CD14-positive monocyte (primary cell): ENCODE results near the gene GADD45GIP1. TPM values are rescaled to one million over a fixed set of nuclear protein-coding genes. Genes with fewer than 3 reads are reported as not detected.

Experiments
- DNase-seq, 3 donors: peaks; one replicate each; pipeline ENCODE4 v3.0.0-alpha.2; 2011 to 2022
- H2AFZ ChIP-seq: 2 replicates; pipeline ENCODE4 v1.6.0; 2012; ENCODE audit warnings: mild to moderate bottlenecking, low read depth, low read length, inconsistent platforms; ENCODE audit not compliant: insufficient read depth, poor library complexity, severe bottlenecking
- H3K27ac ChIP-seq, 2 donors: 1 replicate in 1 of 2; 2 replicates in 1 of 2; pipeline ENCODE4 v1.5.1; 2012 to 2013; ENCODE audit warnings: low read length in 2 of 2, control low read depth in 1 of 2, inconsistent platforms in 1 of 2, low read depth in 1 of 2, mild to moderate bottlenecking in 1 of 2
- H3K27me3 ChIP-seq, 2 donors: one replicate each; pipeline versions ENCODE4 v1.6.0 to v1.6.1; 2011 to 2013; ENCODE audit warnings: low read length in 2 of 2; ENCODE audit not compliant: control insufficient read depth in 2 of 2, insufficient read depth in 2 of 2
- H3K36me3 ChIP-seq, 2 donors: replicated peaks in 1 of 2; 1 replicate in 1 of 2; 2 replicates in 1 of 2; pipeline versions ENCODE4 v1.5.1 to v1.6.1; 2012 to 2013; ENCODE audit warnings: low read length in 2 of 2, control low read depth in 1 of 2, inconsistent platforms in 1 of 2, mild to moderate bottlenecking in 1 of 2; ENCODE audit not compliant: insufficient read depth in 2 of 2, control insufficient read depth in 1 of 2
- H3K4me1 ChIP-seq, 2 donors: 1 replicate in 1 of 2; 2 replicates in 1 of 2; pipeline versions ENCODE4 v1.5.1 to v1.6.1; 2012 to 2013; ENCODE audit warnings: low read length in 2 of 2, control low read depth in 1 of 2, inconsistent platforms in 1 of 2, mild to moderate bottlenecking in 1 of 2, moderate library complexity in 1 of 2; ENCODE audit not compliant: insufficient read depth in 2 of 2, control insufficient read depth in 1 of 2
- H3K4me2 ChIP-seq: replicated peaks from 2 replicates; pipeline ENCODE3; 2012; ENCODE audit warnings: low read length, moderate library complexity, mild to moderate bottlenecking; ENCODE audit not compliant: poor library complexity, severe bottlenecking; ENCODE audit errors: extremely low read depth
- H3K4me3 ChIP-seq, 3 experiments: fragments of 200-600 bp in 1 of 3; sonication (generic) in 1 of 3; replicated peaks in 1 of 3; 1 replicate in 2 of 3; 2 replicates in 1 of 3; pipeline ENCODE4 v1.5.1; 2011 to 2013; ENCODE audit warnings: low read length in 3 of 3, mild to moderate bottlenecking in 3 of 3, control low read depth in 2 of 3, low read depth in 2 of 3, inconsistent platforms in 1 of 3, moderate library complexity in 1 of 3
- H3K79me2 ChIP-seq: 2 replicates; pipeline ENCODE4 v1.6.0; 2012; ENCODE audit warnings: mild to moderate bottlenecking, control low read depth, inconsistent platforms, low read length, moderate library complexity; ENCODE audit not compliant: insufficient read depth
- H3K9ac ChIP-seq: 2 replicates; pipeline ENCODE4 v1.6.0; 2017; ENCODE audit warnings: low read length, mild to moderate bottlenecking; ENCODE audit not compliant: insufficient read depth, poor library complexity, severe bottlenecking
- H3K9me3 ChIP-seq, 2 donors: replicated peaks in 1 of 2; 1 replicate in 1 of 2; 2 replicates in 1 of 2; pipeline versions ENCODE4 v1.5.1 to v1.6.1; 2012 to 2013; ENCODE audit warnings: low read length in 2 of 2, control low read depth in 1 of 2; ENCODE audit not compliant: control insufficient read depth in 1 of 2, insufficient read depth in 1 of 2
- H4K20me1 ChIP-seq: 2 replicates; pipeline ENCODE4 v1.6.0; 2012; ENCODE audit warnings: mild to moderate bottlenecking, low read length, control low read depth, moderate library complexity; ENCODE audit not compliant: insufficient read depth
- H3K27ac Mint-ChIP-seq, 7 donors: one replicate each; pipeline ENCODE4 v1.8.0; 2020; ENCODE audit warnings: mild to moderate bottlenecking in 7 of 7, mixed read lengths in 7 of 7, moderate library complexity in 6 of 7, inconsistent platforms in 2 of 7
- H3K27me3 Mint-ChIP-seq, 3 donors: one replicate each; pipeline ENCODE4 v1.8.0; 2021 to 2022; ENCODE audit warnings: low read depth in 3 of 3, mild to moderate bottlenecking in 3 of 3, mixed read lengths in 3 of 3, moderate library complexity in 3 of 3, inconsistent platforms in 1 of 3
- H3K36me3 Mint-ChIP-seq, 2 donors: one replicate each; pipeline ENCODE4 v1.8.0; 2020; ENCODE audit warnings: mixed read lengths in 2 of 2, inconsistent platforms in 1 of 2, mild to moderate bottlenecking in 1 of 2
- H3K4me1 Mint-ChIP-seq: one replicate; pipeline ENCODE4 v1.8.0; 2020; ENCODE audit warnings: mild to moderate bottlenecking, mixed read lengths
- H3K4me3 Mint-ChIP-seq, 2 donors: one replicate each; pipeline ENCODE4 v1.8.0; 2020; ENCODE audit warnings: mild to moderate bottlenecking in 2 of 2, mixed read lengths in 2 of 2, moderate library complexity in 1 of 2
- H3K9me3 Mint-ChIP-seq, 7 donors: one replicate each; pipeline ENCODE4 v1.8.0; 2020 to 2022; ENCODE audit warnings: mixed read lengths in 7 of 7, mild to moderate bottlenecking in 6 of 7, moderate library complexity in 6 of 7, inconsistent platforms in 2 of 7
- WGBS: methylation state at CpG from one replicate; pipeline ENCODE4 v1.1.5; 2013; ENCODE audit warnings: missing lambda C conversion rate; ENCODE audit not compliant: insufficient coverage; 5-methylcytosine and 5-hydroxymethylcytosine counted together
- intact Hi-C, 2 donors: fragments of 100-400 bp; cut with micrococcal nuclease; formaldehyde crosslinking; loops; one replicate each; pipeline versions ENCODE4 v1.15.0 to v1.15.1; 2023
- polyA plus RNA-seq, 3 donors: library from polyadenylated mRNA; depleted of rRNA in 1 of 3; unstranded in 2 of 3; stranded (reverse) in 1 of 3; fragments of 300-500 nt in 2 of 3; fragments of >200 nt in 1 of 3; fragmentation: Illumina TruSeq in 2 of 3; gene quantifications; 1 replicate in 2 of 3; 2 replicates in 1 of 3; pipeline ENCODE4 v1.2.3, GENCODE V29; 2012 to 2021
- TF ChIP-seq, protein P1 (sequence below): fragments of 200-600 bp; IDR thresholded peaks from one replicate; pipeline ENCODE4 v1.8.0; 2022; ENCODE audit warnings: antibody characterized with exemption, mild to moderate bottlenecking

GADD45GIP1 gene
- polyA plus RNA-seq, 3 donors: 8.3 to 42.4 (median 31.6) TPM

DNA sequence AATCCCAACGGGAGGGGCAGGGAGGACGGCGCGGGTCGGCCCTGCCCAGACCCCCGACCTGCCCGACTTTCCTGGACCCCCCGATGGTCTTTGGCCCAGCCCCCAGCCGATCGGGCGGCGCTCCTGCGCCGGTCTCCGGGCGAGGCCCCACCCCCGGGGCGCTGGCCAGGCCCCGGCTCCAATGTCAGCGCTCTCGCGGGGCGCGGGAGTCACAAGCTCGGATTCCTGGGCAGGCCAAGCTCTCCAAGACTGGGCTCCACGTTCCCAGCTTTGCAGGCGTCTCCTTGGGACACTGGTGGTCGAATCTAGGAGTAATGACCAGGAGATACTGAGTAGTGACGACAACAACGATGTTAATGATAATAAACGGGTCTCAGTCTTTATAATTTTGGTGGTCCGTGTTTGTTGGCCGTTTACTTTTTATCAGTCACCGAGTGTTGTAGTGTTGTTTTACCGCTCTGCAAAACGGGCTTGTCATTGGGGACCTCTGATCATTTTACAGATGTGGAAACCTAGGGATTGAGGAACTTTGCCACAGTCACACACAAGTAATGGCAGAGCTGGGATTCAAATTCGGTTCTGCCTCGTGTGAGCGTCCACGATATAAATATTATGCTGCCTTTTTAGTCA, 10.8 kb downstream of the GADD45GIP1 start:
- Histone ChIP-seq H3K9ac (peak overlapping the region; percentile 94), H4K20me1 (peaks cover 30% of the 10 kb centered on the region), H3K4me3 (peak overlapping the region; percentile 50 to 95 (median 77)), H3K9me3 (no peaks in the 10 kb centered on the region), H3K79me2 (peaks cover 64% of the 10 kb centered on the region), H3K27me3 (no peaks in the 10 kb centered on the region), H3K27ac (peak overlapping the region; percentile 78 to 93), H2AFZ (peak overlapping the region; percentile 3), H3K4me1 (peaks cover 26 to 56% of the 10 kb centered on the region in 2 donors), H3K36me3 (peaks cover 50 to 73% of the 10 kb centered on the region in 2 donors), H3K4me2 (peak overlapping the region; percentile 81)
- peak; percentile 56 to 70 (median 60) for DNase-seq
- Mint-ChIP-seq H3K27me3 (no peaks in the 10 kb centered on the region), H3K4me1 (peaks cover 41% of the 10 kb centered on the region), H3K27ac (peak overlapping the region; percentile 89 to 95 (median 93)), H3K36me3 (peaks cover 61 to 73% of the 10 kb centered on the region in 2 donors), H3K9me3 (no peaks in the 10 kb centered on the region), H3K4me3 (peak overlapping the region; percentile 86 to 91)
- TF ChIP-seq, protein P1, sequence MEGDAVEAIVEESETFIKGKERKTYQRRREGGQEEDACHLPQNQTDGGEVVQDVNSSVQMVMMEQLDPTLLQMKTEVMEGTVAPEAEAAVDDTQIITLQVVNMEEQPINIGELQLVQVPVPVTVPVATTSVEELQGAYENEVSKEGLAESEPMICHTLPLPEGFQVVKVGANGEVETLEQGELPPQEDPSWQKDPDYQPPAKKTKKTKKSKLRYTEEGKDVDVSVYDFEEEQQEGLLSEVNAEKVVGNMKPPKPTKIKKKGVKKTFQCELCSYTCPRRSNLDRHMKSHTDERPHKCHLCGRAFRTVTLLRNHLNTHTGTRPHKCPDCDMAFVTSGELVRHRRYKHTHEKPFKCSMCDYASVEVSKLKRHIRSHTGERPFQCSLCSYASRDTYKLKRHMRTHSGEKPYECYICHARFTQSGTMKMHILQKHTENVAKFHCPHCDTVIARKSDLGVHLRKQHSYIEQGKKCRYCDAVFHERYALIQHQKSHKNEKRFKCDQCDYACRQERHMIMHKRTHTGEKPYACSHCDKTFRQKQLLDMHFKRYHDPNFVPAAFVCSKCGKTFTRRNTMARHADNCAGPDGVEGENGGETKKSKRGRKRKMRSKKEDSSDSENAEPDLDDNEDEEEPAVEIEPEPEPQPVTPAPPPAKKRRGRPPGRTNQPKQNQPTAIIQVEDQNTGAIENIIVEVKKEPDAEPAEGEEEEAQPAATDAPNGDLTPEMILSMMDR: no peak
- WGBS: under 1% methylated on average over 36 of the region's 40 CpGs
- intact Hi-C loops: loop anchor here in 1 of 2 donors (5.0 kb wide), 1 partner anchor 206 kb away; the partner anchor contains the start of genes IER2 and STX10

DNA sequence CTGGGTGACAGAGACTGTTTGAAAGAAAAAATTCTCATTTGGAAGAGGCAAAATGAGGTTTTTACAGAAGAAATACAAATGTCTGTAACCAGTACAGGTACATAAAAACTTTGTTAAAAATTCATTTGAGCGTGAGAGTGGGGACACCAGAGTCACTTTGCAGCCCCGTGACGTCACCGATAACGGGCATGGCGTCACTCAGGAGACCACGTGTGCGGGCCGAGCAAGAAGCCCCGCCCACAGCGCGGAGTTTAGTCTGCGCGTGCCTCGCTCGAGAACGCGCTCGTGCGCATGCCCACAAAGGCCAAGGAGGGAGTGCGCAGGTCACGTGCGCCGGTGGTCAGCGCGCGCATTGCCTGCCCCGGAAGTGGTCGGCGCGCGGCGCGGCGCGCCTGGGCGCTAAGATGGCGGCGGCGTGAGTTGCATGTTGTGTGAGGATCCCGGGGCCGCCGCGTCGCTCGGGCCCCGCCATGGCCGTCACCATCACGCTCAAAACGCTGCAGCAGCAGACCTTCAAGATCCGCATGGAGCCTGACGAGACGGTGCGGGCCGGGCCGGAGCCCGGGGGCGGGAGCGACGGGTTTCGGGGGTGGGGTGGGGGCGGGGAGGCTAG, 11.4 kb downstream of the GADD45GIP1 start, which contains the start of gene RAD23A:
Gene RAD23A (plus strand): TSS at position 384 of the 613 bp plus-strand sequence. CDS start 87 bp downstream, at position 471.
- Histone ChIP-seq H3K4me2 (peak within 1 kb of the TSS; percentile 81), H3K36me3 (peaks cover 52 to 73% of the 10 kb centered on the region in 2 donors), H3K27me3 (no peaks in the 10 kb centered on the region), H3K9ac (peak within 1 kb of the TSS; percentile 94), H3K4me3 (peak within 1 kb of the TSS; percentile 50 to 95 (median 77)), H4K20me1 (peaks cover 37% of the 10 kb centered on the region), H2AFZ (peak within 1 kb of the TSS; percentile 3), H3K27ac (peak within 1 kb of the TSS; percentile 78 to 93), H3K79me2 (peaks cover 66% of the 10 kb centered on the region), H3K9me3 (no peaks in the 10 kb centered on the region), H3K4me1 (peaks cover 30 to 62% of the 10 kb centered on the region in 2 donors)
- Mint-ChIP-seq H3K4me3 (peak within 1 kb of the TSS; percentile 86 to 91), H3K9me3 (no peaks in the 10 kb centered on the region), H3K36me3 (peaks cover 61 to 73% of the 10 kb centered on the region in 2 donors), H3K27ac (peak within 1 kb of the TSS; percentile 91 to 95 (median 94)), H3K27me3 (no peaks in the 10 kb centered on the region), H3K4me1 (peaks cover 46% of the 10 kb centered on the region)
- intact Hi-C loops: loop anchor here in 1 of 2 donors (5.0 kb wide), 1 partner anchor 207 kb away; the partner anchor contains the start of genes IER2 and STX10
- DNase-seq: peak; percentile 98 to 99 (median 99)
- WGBS: under 1% methylated on average over 50 of the region's 62 CpGs
- TF ChIP-seq, protein P1: no peak
